Mesendoderm (in vitro differentiated cells): ENCODE results near the gene DXO.

Experiments
- DNase-seq: peaks from one replicate; pipeline ENCODE4 v3.0.0; 2013
- H2AK5ac ChIP-seq: 2 replicates; pipeline ENCODE4 v1.6.1; 2013; ENCODE audit warnings: low read length, inconsistent platforms
- H2BK120ac ChIP-seq: 2 replicates; pipeline ENCODE4 v1.6.1; 2013; ENCODE audit warnings: low read depth, mild to moderate bottlenecking, low read length, moderate library complexity, mixed read lengths
- H2BK15ac ChIP-seq: replicated peaks from 2 replicates; pipeline ENCODE4 v1.6.1; 2013; ENCODE audit warnings: low read depth, mild to moderate bottlenecking, moderate library complexity
- H2BK5ac ChIP-seq: 2 replicates; pipeline ENCODE4 v1.6.1; 2013; ENCODE audit warnings: low read length, inconsistent platforms
- H3K18ac ChIP-seq: 2 replicates; pipeline ENCODE4 v1.6.1; 2013; ENCODE audit warnings: mild to moderate bottlenecking, low read length, mixed read lengths
- H3K23ac ChIP-seq: one replicate; pipeline ENCODE4 v1.6.1; 2013; ENCODE audit warnings: low read length
- H3K27ac ChIP-seq: 2 replicates; pipeline ENCODE4 v1.5.1; 2013; ENCODE audit warnings: low read depth, mild to moderate bottlenecking, inconsistent platforms, low read length, moderate library complexity
- H3K27me3 ChIP-seq: 2 replicates; pipeline ENCODE4 v1.6.1; 2013; ENCODE audit warnings: low read length, control low read depth, mild to moderate bottlenecking, inconsistent platforms; ENCODE audit not compliant: insufficient read depth, poor library complexity
- H3K36me3 ChIP-seq: 2 replicates; pipeline ENCODE4 v1.6.1; 2013; ENCODE audit warnings: low read length, inconsistent platforms; ENCODE audit not compliant: control insufficient read depth, insufficient read depth
- H3K4ac ChIP-seq: one replicate; pipeline ENCODE4 v1.6.1; 2013; ENCODE audit warnings: low read depth, mild to moderate bottlenecking, low read length, moderate library complexity
- H3K4me1 ChIP-seq: 2 replicates; pipeline ENCODE4 v1.6.1; 2013; ENCODE audit warnings: low read depth, low read length, inconsistent platforms; ENCODE audit not compliant: control insufficient read depth
- H3K4me2 ChIP-seq: 2 replicates; pipeline ENCODE4 v1.6.1; 2013; ENCODE audit warnings: low read length
- H3K4me3 ChIP-seq: 2 replicates; pipeline ENCODE4 v1.5.1; 2013; ENCODE audit warnings: mild to moderate bottlenecking, low read length
- H3K56ac ChIP-seq: one replicate; pipeline ENCODE4 v1.6.1; 2013; ENCODE audit warnings: low read length
- H3K79me1 ChIP-seq: 2 replicates; pipeline ENCODE4 v1.6.1; 2013; ENCODE audit warnings: low read length, inconsistent platforms
- H3K79me2 ChIP-seq: 2 replicates; pipeline ENCODE4 v1.6.1; 2013; ENCODE audit warnings: mild to moderate bottlenecking, low read length; ENCODE audit not compliant: control insufficient read depth, insufficient read depth
- H3K9ac ChIP-seq: 2 replicates; pipeline ENCODE4 v1.6.1; 2013; ENCODE audit warnings: low read length, inconsistent platforms
- H4K5ac ChIP-seq: one replicate; pipeline ENCODE4 v1.6.1; 2013; ENCODE audit warnings: low read length
- H4K8ac ChIP-seq: one replicate; pipeline ENCODE4 v1.6.1; 2013; ENCODE audit warnings: low read depth, mild to moderate bottlenecking, control low read depth, low read length, moderate library complexity
- WGBS: extraction: QIAGEN DNeasy Blood & Tissue Kit; methylation state at CpG from one replicate; pipeline ENCODE4 v1.1.7; 2013; ENCODE audit warnings: low lambda C conversion rate, missing lambda C conversion rate; ENCODE audit not compliant: insufficient coverage; ENCODE audit errors: extremely low coverage; 5-methylcytosine and 5-hydroxymethylcytosine counted together

DXO gene

GRCh38 chr6:31966997-31967925 lies 4.7 kb downstream of the DXO start:
- no peak overlapping the region for H2BK5ac ChIP-seq
- no peak for DNase-seq
- no peak overlapping the region for H2AK5ac ChIP-seq
- WGBS = no CpG with 5 or more reads among the region's 10 CpGs
- H3K79me1 ChIP-seq = no peaks in the 10 kb centered on the region
- H3K4me1 ChIP-seq = no peaks in the 10 kb centered on the region
- no peak overlapping the region for H4K5ac ChIP-seq
- H3K4me2 ChIP-seq = no peak overlapping the region
- H2BK120ac ChIP-seq = no peak overlapping the region
- no peak overlapping the region for H4K8ac ChIP-seq
- H3K56ac ChIP-seq = no peak overlapping the region
- no peak overlapping the region for H3K18ac ChIP-seq
- no peak overlapping the region for H3K23ac ChIP-seq
- H3K4me3 ChIP-seq = no peak overlapping the region
- no peak overlapping the region for H2BK15ac ChIP-seq
- H3K36me3 ChIP-seq = peaks cover 9% of the 10 kb centered on the region
- no peak overlapping the region for H3K9ac ChIP-seq
- no peak overlapping the region for H3K27ac ChIP-seq
- H3K79me2 ChIP-seq = no peaks in the 10 kb centered on the region
- H3K27me3 ChIP-seq = no peaks in the 10 kb centered on the region
- no peak overlapping the region for H3K4ac ChIP-seq

GRCh38 chr6:31966506-31966905 lies 5.4 kb downstream of the DXO start:
- H3K36me3 ChIP-seq = peaks cover 9% of the 10 kb centered on the region

GRCh38 chr6:31965700-31966099 lies 6.2 kb downstream of the DXO start:
- H3K9ac ChIP-seq = no peak overlapping the region

More at GRCh38 chr6:31966506-31966905, 5.4 kb downstream of the DXO start:
- WGBS = no CpG with 5 or more reads among the region's 7 CpGs
- H2AK5ac ChIP-seq = no peak overlapping the region
- H3K4me2 ChIP-seq = no peak overlapping the region
- H3K56ac ChIP-seq = no peak overlapping the region
- H2BK120ac ChIP-seq = no peak overlapping the region
- no peaks in the 10 kb centered on the region for H3K27me3 ChIP-seq
- DNase-seq = no peak
- no peak overlapping the region for H4K8ac ChIP-seq
- H3K4me3 ChIP-seq = no peak overlapping the region
- no peak overlapping the region for H3K23ac ChIP-seq
- no peaks in the 10 kb centered on the region for H3K79me1 ChIP-seq
- H3K27ac ChIP-seq = no peak overlapping the region
- no peak overlapping the region for H3K9ac ChIP-seq
- no peaks in the 10 kb centered on the region for H3K79me2 ChIP-seq
- H2BK5ac ChIP-seq = no peak overlapping the region
- H3K4me1 ChIP-seq = no peaks in the 10 kb centered on the region
- no peak overlapping the region for H4K5ac ChIP-seq
- no peak overlapping the region for H3K4ac ChIP-seq
- no peak overlapping the region for H3K18ac ChIP-seq
- no peak overlapping the region for H2BK15ac ChIP-seq

GRCh38 chr6:31963921-31964320 lies 8.0 kb downstream of the DXO start:
- no peak overlapping the region for H3K4me2 ChIP-seq
- no peak overlapping the region for H2BK5ac ChIP-seq
- H3K23ac ChIP-seq = no peak overlapping the region
- no peak overlapping the region for H2AK5ac ChIP-seq
- H4K8ac ChIP-seq = no peak overlapping the region
- peaks cover 8% of the 10 kb centered on the region for H3K79me2 ChIP-seq
- no peak overlapping the region for H3K9ac ChIP-seq
- peaks cover 8% of the 10 kb centered on the region for H3K79me1 ChIP-seq
- no peak overlapping the region for H3K56ac ChIP-seq
- no peak overlapping the region for H3K27ac ChIP-seq
- no peak overlapping the region for H3K4ac ChIP-seq
- no CpG with 5 or more reads among the region's 19 CpGs for WGBS
- DNase-seq = no peak
- H3K18ac ChIP-seq = no peak overlapping the region
- no peak overlapping the region for H3K4me3 ChIP-seq
- H3K36me3 ChIP-seq = peaks cover 7% of the 10 kb centered on the region
- no peak overlapping the region for H2BK15ac ChIP-seq
- peaks cover 2% of the 10 kb centered on the region for H3K4me1 ChIP-seq
- no peak overlapping the region for H2BK120ac ChIP-seq
- no peak overlapping the region for H4K5ac ChIP-seq
- no peaks in the 10 kb centered on the region for H3K27me3 ChIP-seq

More at GRCh38 chr6:31965700-31966099, 6.2 kb downstream of the DXO start:
- no peak overlapping the region for H3K23ac ChIP-seq
- H2BK5ac ChIP-seq = no peak overlapping the region
- no peak for DNase-seq
- H2BK120ac ChIP-seq = no peak overlapping the region
- H3K4ac ChIP-seq = no peak overlapping the region
- no peak overlapping the region for H3K4me3 ChIP-seq
- no peak overlapping the region for H3K56ac ChIP-seq
- no peak overlapping the region for H2AK5ac ChIP-seq
- WGBS = no CpG with 5 or more reads among the region's 13 CpGs
- H3K27ac ChIP-seq = no peak overlapping the region
- H3K27me3 ChIP-seq = no peaks in the 10 kb centered on the region
- H3K79me2 ChIP-seq = no peaks in the 10 kb centered on the region
- no peaks in the 10 kb centered on the region for H3K79me1 ChIP-seq
- no peak overlapping the region for H3K18ac ChIP-seq
- peaks cover 9% of the 10 kb centered on the region for H3K36me3 ChIP-seq
- H3K4me2 ChIP-seq = no peak overlapping the region
- no peaks in the 10 kb centered on the region for H3K4me1 ChIP-seq
- H4K8ac ChIP-seq = no peak overlapping the region
- no peak overlapping the region for H4K5ac ChIP-seq
- no peak overlapping the region for H2BK15ac ChIP-seq

DNA sequence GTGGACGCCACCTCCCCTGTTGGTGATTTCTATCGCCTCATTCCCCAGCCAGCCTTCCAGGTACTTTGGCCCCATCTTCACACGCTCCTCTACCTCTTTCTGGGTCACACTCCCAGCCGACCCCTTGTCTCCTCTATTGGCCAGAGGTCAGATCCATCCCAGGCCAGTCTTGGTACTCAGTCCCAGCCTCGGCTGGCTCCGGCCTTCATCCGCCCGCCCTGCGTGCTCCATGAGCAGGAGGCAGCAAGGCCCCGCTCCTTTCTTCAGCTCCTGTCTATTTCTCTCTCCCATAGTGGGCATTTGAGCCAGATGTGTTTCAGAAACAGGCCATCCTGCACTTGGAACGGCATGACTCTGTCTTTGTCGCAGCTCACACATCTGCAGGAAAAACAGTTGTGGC lies 10.3 kb downstream of the DXO start:
- H3K79me1 ChIP-seq = peaks cover 18% of the 10 kb centered on the region
- no peak overlapping the region for H3K27ac ChIP-seq
- no peak overlapping the region for H4K8ac ChIP-seq
- peaks cover 18% of the 10 kb centered on the region for H3K79me2 ChIP-seq
- H2BK5ac ChIP-seq = no peak overlapping the region
- no peaks in the 10 kb centered on the region for H3K27me3 ChIP-seq
- no peak overlapping the region for H3K18ac ChIP-seq
- peaks cover 5% of the 10 kb centered on the region for H3K4me1 ChIP-seq
- no peak overlapping the region for H3K4ac ChIP-seq
- H3K36me3 ChIP-seq = peaks cover 5% of the 10 kb centered on the region
- no peak overlapping the region for H3K23ac ChIP-seq
- no peak overlapping the region for H2AK5ac ChIP-seq
- no peak overlapping the region for H3K4me3 ChIP-seq
- DNase-seq = no peak
- no peak overlapping the region for H3K56ac ChIP-seq
- H3K4me2 ChIP-seq = no peak overlapping the region
- H2BK15ac ChIP-seq = no peak overlapping the region
- no peak overlapping the region for H2BK120ac ChIP-seq
- H3K9ac ChIP-seq = no peak overlapping the region
- no peak overlapping the region for H4K5ac ChIP-seq
- WGBS = no CpG with 5 or more reads among the region's 12 CpGs
